GM19468 (cell line): ENCODE results near the gene GPR153.

ENCODE experiments used
- ATAC-seq: cut with Tn5 transposase; IDR thresholded peaks from one replicate; pipeline ENCODE4 v1.9.1; 2021; ENCODE audit warnings: mild to moderate bottlenecking, moderate library complexity, moderate number of reproducible peaks; ENCODE audit not compliant: unreplicated experiment; ENCODE audit errors: extremely low read depth

GPR153 gene

DNA sequence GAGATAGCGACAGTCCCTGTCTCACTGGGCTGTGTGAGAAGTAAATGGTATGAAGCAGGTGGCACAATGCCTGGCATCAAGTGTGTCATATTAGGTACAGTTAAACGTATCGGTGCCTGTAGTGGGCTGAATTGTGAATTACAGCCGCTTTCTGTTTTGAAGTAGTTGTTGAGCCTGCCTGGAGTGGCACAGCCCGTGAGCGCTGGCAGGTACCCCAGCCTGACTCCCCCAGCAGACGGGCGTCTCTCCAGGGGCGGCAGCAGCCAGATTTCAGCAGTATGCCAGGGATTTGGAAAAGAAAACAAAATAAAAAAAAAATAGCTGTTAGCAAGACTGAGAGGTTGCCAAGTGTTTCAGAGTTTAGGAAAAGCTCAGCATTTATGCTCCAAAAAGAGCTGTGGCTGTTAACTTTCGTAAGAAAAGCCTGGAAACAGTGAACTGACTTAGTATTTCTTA lies 26.6 kb upstream of the GPR153 start:
- ATAC-seq: no peak

DNA sequence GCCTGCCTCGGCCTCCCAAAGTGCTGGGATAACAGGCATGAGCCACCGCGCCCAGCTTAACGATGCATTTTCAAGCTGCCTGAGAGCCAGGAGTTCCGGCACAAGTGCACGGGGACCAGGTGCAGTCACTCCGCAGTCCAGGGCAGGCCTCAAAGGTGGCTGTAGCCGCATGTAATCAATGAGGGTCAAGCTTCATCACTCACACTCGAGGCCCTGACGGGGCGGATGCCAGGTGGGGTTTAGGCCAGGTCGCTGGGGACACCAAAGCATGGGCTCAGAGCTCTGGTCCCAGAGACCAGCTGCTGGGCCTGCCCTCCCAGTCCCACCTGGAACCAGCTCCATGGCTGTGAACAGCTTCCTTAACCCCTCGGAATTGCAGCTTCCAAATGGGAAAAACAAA lies 26.1 kb upstream of the GPR153 start:
- ATAC-seq: no peak

- no peak for ATAC-seq
These were observed 25.4 kb upstream of the GPR153 start for GRCh38 chr1:6286266-6286665.

DNA sequence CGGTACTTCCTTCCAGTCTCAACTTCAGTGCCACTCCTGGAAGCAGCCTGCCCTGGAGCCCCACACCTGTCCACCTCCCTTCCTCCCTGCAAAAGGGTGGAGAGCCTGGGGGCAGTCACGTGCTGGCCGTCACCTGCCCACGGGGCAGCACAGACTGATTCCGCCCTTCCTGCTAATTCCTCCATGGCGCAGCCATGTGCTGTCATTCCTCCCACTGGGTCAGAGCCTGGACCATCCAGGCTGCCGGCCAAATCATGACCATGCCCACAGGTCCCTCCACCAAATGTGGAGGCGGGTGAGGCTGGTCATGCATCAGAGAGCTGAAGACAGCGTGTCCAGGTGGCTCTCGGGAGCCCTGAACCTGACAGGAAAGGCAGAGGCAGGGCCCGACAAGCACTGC lies 24.4 kb upstream of the GPR153 start:
- ATAC-seq: no peak

- ATAC-seq: no peak
These were observed 21.8 kb upstream of the GPR153 start for GRCh38 chr1:6282577-6283270.

DNA sequence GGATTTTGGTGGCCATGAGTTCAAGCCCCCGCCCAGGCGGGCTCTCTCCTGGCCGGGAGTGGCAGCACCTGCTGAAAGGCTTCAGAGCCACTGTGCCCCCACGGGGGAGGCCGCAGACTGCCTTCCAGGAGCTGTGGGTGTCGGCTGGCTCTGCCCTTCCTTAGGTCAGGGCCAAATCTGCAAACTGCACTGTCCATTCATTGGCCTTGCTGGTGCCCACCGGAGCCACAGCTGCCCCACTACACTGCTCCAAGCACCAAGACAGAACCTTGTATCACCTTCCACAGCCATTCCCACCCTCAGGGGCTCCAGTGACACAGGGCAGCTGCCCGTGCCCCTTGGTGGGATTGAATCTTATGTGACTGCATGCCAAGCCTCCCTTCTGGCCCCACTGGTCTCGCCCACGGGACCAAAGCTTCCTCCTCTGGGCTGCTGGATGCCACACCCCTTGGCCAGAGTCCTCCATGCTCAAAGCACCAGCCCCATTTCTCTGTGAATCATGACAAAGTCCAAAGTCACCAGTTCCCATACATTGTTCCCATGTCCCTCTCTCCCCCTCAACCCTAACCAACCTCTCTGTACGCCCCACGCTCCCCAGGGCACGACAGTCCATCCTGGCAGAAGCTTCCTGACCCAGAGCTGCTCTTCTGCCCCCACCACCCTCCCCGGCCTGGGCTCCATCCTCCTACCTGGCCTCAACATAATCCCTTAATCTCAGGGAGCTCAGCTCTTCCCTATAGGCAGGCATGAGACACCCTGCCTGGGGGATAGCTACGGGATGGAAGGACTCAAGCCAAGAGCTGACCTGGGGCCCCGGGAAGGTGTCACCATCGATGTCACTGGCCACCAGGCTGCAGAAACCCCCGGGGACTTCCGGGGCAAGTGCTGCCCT lies 20.9 kb upstream of the GPR153 start:
- no peak for ATAC-seq

DNA sequence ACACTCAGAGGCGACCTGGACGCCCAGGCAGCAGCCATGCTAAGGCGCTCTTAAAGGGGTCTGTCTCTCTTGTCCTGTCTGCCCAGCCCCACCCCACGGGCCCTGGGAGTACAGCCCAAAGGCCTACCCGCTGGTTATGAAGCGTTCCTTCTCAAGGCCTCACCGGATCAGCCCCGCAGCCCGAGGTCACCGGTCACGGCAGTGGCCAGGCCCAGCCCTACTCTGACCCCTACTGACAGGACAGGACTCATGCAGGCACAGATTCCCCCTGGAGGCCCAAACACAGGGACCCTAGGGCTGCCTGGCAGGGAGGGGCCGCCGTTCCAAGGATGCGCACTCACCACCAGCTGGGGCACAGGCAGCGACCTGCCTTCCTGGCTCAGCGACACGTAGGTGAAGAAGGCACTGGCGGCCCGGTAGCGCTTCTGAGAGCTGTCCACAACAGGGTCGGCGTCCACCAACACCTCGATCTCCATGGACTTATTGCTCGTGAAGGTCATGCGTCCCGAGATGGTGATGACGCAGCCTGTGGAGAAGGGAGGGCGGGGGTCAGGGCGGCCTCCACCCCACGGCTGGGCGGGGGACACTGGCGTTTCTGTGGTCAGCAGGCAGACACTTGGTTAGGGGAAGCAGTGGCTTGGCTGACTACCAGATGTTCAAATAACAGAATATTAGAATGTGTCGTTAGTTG lies 20.0 kb upstream of the GPR153 start:
- no peak for ATAC-seq

GRCh38 chr1:6279613-6280383 lies 18.9 kb upstream of the GPR153 start:
- no peak for ATAC-seq

DNA sequence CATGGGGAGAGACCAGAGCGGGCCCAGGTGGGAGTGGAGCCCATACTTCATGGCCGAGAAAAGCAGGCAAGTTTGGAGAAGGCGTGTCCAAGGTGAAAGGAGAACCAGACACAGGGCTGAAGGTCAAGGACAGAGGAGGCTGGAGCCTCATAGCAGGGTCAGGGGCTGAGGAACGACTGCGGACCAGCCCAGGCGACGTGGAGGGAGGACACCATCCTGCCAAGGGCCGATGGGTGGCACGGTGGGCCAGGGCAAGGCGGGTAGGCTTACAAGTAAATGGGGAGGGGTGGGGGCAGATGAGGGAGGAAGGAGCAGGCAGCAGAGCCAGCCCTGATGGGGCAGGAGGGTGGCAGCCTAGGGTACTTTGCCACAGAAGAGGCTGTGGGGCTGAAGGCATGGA lies 18.2 kb upstream of the GPR153 start:
- no peak for ATAC-seq

GRCh38 chr1:6278263-6278662 lies 17.4 kb upstream of the GPR153 start:
- no peak for ATAC-seq

DNA sequence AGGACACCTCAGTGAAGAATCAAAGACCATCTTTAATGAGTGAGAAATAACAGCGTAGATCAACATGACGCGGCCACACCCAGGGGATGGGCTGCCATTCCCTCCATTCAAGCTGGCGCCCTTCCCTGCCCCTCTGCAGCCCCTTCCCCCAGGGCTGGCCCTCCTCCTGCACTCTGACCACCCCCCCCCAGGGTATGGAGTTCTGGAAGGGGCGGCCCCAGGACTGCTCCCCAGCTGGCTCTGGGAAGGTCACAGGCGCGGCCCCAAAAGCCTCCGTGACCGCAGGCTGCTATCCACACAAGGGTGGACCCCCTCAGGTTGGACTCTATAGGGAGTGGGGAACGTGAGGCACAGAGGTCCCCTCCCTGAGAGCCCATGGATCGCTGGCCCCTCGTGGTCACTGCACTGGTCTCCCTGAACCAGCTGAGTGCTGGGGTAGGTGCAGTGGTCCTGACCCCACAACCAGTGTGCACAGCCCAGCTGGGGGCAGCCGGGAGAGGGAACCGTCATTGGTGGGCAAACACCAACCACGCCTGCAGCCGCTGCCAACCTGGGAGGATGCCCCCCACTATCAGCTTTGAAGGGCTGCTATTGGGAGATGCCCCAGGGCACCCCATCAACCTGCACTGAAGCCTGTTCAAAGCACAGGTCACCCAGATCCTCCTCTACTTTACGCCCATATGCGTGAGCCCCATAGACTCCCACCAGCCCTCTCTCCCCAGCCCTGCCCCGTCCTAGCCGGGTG lies 16.1 kb upstream of the GPR153 start:
- no peak for ATAC-seq

GRCh38 chr1:6275826-6276782 lies 15.2 kb upstream of the GPR153 start:
- no peak for ATAC-seq

DNA sequence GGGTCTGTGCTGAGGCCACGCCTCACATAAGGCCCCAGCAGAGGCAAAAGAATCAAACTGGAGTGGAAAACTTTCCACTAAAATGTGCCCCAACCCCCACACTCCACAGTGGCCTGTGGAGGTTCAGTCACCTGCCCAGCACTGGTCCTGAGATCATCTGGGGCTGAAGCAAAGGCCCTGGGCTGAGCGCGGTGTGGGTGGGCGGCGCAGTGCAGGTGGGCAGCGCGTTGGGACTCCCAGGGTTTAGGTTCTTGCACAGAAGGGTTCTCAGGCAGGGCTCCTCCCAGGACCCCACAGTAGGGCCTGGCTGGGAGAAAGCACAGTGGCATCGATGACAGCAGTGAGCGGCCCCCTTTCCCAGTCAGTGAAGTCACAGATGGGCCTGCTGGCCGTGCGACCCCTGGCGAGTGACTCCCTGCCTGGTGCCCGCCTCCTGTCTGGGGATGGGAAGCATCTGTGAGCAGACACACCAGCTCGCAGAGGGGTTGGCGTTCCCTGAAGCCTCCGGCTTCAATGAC lies 13.8 kb upstream of the GPR153 start:
- ATAC-seq: no peak

GRCh38 chr1:6274102-6274501 lies 13.2 kb upstream of the GPR153 start:
- ATAC-seq: no peak

DNA sequence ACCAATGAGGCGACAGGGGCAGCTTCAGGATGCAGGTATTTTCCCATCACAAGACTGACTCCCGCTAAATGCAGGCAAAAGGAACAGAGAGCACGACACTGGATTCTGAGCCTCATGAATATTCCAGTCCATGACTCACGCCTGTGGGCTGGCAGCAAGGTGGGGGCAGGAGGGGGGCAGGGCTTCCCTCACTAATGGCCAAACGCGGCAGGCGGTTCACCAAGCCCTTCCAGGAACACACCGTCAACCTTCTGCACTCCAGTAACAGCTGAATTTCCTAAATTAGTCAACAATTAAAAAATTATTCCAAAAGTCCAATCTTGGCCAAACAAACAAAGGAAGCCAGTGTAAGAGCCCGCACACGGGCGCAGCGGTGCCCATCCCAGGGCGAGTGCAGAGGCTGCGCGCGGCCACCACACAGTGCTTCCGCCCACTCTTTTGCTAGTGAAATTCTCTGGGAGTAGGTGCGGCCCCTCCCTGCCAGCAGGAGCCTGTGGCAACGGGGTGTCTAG lies 12.5 kb upstream of the GPR153 start:
- no peak for ATAC-seq

- ATAC-seq: no peak
These were observed 12.0 kb upstream of the GPR153 start for GRCh38 chr1:6272868-6273267.

- ATAC-seq: no peak
These were observed 11.6 kb upstream of the GPR153 start for GRCh38 chr1:6272452-6272851.

- no peak for ATAC-seq
These were observed 10.7 kb upstream of the GPR153 start for GRCh38 chr1:6271554-6271953.
